GM12878 (cell line): ENCODE measurements around the gene MCM8.

Source experiments
- CBX5 ChIP-seq: sonication (generic); IDR thresholded peaks from 2 replicates; pipeline ENCODE4 v1.6.1; 2016; ENCODE audit warnings: low read depth, moderate library complexity, mild to moderate bottlenecking, inconsistent platforms
- CTCF ChIP-seq, 3 experiments: IDR thresholded peaks in 2 of 3; conservative IDR thresholded peaks in 1 of 3; 2 replicates each; pipeline ENCODE4 v1.5.1; 2011; ENCODE audit warnings: low read depth in 3 of 3, low read length in 3 of 3, mild to moderate bottlenecking in 3 of 3, control low read depth in 2 of 3, moderate library complexity in 2 of 3, inconsistent platforms in 1 of 3, mixed read lengths in 1 of 3; ENCODE audit not compliant: control insufficient read depth in 2 of 3, insufficient read depth in 1 of 3; ENCODE audit errors: extremely low read depth in 1 of 3
- FOXM1 ChIP-seq: IDR thresholded peaks from 2 replicates; pipeline ENCODE4 v1.6.1; 2012; ENCODE audit warnings: low read depth, mild to moderate bottlenecking, inconsistent platforms, low read length, moderate library complexity
- HDGF ChIP-seq: fragments of 450-650 bp; IDR thresholded peaks from 2 replicates; pipeline ENCODE4 v1.6.1; 2016; ENCODE audit warnings: antibody characterized with exemption
- MXI1 ChIP-seq: fragments of 150-350 bp; IDR thresholded peaks from 2 replicates; pipeline ENCODE4 v1.6.1; 2011; ENCODE audit warnings: low read depth, mild to moderate bottlenecking, inconsistent platforms, low read length, improper control_type of control experiment
- POLR2AphosphoS5 ChIP-seq: IDR thresholded peaks from 2 replicates; pipeline ENCODE4 v1.6.1; 2011; ENCODE audit warnings: mild to moderate bottlenecking, low read length, inconsistent platforms
- REST ChIP-seq: IDR thresholded peaks from 2 replicates; pipeline ENCODE4 v1.6.1; 2012; ENCODE audit warnings: mild to moderate bottlenecking, low read depth, low read length
- USF1 ChIP-seq: IDR thresholded peaks from 2 replicates; pipeline ENCODE4 v1.6.1; 2011; ENCODE audit warnings: borderline replicate concordance, low read depth, mild to moderate bottlenecking, moderate library complexity, mixed read lengths, low read length; ENCODE audit not compliant: insufficient read depth; ENCODE audit errors: extremely low read length

- TF ChIP-seq CTCF (IDR thresholded peaks at IDR 0.05 in 2 of 3, conservative IDR thresholded peaks at IDR 0.05 in 1 of 3; ENCODE audit: control insufficient read depth in 2 of 3, extremely low read depth in 1 of 3, insufficient read depth in 1 of 3, low read depth in 3 of 3, low read length in 3 of 3) = no peak
- no peak for TF ChIP-seq MXI1
- TF ChIP-seq REST = no peak
- no peak for TF ChIP-seq USF1
- TF ChIP-seq POLR2AphosphoS5 = no peak
- no peak for TF ChIP-seq CBX5
- no peak for TF ChIP-seq HDGF
- no peak for TF ChIP-seq FOXM1
Observed at GRCh38 chr20:6014017-6014416, 63.6 kb downstream of the MCM8 start.
